SKM-1 (cell line): ENCODE measurements around the gene RIBC1.
"Not testable (repeated sequence)": the region's sequence is repeated elsewhere in the genome, so short reads cannot be mapped to it uniquely, and the experiment has no call there.

ENCODE experiments used
- DNase-seq: peaks from one replicate; lab custom pipeline; 2025; ENCODE audit not compliant: unreplicated experiment; lab: John Stamatoyannopoulos, UW

The RIBC1 gene

GRCh38 chrX:53435997-53436396 is 13.3 kb downstream of the RIBC1 start:
- peak; percentile 15 for DNase-seq

GRCh38 chrX:53437206-53437605 is 14.5 kb downstream of the RIBC1 start:
- DNase-seq = no peak

GRCh38 chrX:53438174-53438831 is 15.6 kb downstream of the RIBC1 start:
- no peak for DNase-seq

- DNase-seq = no peak
These were observed 16.2 kb downstream of the RIBC1 start for GRCh38 chrX:53438832-53439230.

- no peak for DNase-seq
These were observed 17.4 kb downstream of the RIBC1 start for GRCh38 chrX:53440101-53440500.

- peak; percentile 26 for DNase-seq
These were observed 18.2 kb downstream of the RIBC1 start for GRCh38 chrX:53440621-53441517.

GRCh38 chrX:53441531-53442321 is 19.1 kb downstream of the RIBC1 start:
- DNase-seq = peak; percentile 62

- DNase-seq = peak; percentile 45
These were observed 19.6 kb downstream of the RIBC1 start for GRCh38 chrX:53442322-53442631.

- DNase-seq = peak; percentile 17
These were observed 23.3 kb downstream of the RIBC1 start for GRCh38 chrX:53445977-53446376.

- no peak for DNase-seq
These were observed 24.8 kb downstream of the RIBC1 start for GRCh38 chrX:53447441-53447840.

- DNase-seq = no peak
These were observed 27.0 kb downstream of the RIBC1 start for GRCh38 chrX:53449632-53450031.

- DNase-seq = no peak
These were observed 30.1 kb downstream of the RIBC1 start for GRCh38 chrX:53452812-53453211.

GRCh38 chrX:53456254-53456653 is 33.6 kb downstream of the RIBC1 start:
- DNase-seq = no peak

GRCh38 chrX:53458082-53458481 is 35.4 kb downstream of the RIBC1 start:
- no peak for DNase-seq

- DNase-seq = not testable (repeated sequence)
These were observed 46.0 kb downstream of the RIBC1 start for GRCh38 chrX:53468659-53469058.

- no peak for DNase-seq
These were observed 48.7 kb downstream of the RIBC1 start for GRCh38 chrX:53471346-53471745.

- DNase-seq = peak; percentile 91
These were observed 52.0 kb downstream of the RIBC1 start for GRCh38 chrX:53474707-53475106.

GRCh38 chrX:53476371-53476770 is 53.7 kb downstream of the RIBC1 start:
- no peak for DNase-seq

- no peak for DNase-seq
These were observed 56.6 kb downstream of the RIBC1 start for GRCh38 chrX:53479301-53479700.
